ENCODE data around the gene NDEL1.
A peak's percentile ranks its signal among the peaks of the same experiment; 100 is the strongest.

The NDEL1 gene

DNA sequence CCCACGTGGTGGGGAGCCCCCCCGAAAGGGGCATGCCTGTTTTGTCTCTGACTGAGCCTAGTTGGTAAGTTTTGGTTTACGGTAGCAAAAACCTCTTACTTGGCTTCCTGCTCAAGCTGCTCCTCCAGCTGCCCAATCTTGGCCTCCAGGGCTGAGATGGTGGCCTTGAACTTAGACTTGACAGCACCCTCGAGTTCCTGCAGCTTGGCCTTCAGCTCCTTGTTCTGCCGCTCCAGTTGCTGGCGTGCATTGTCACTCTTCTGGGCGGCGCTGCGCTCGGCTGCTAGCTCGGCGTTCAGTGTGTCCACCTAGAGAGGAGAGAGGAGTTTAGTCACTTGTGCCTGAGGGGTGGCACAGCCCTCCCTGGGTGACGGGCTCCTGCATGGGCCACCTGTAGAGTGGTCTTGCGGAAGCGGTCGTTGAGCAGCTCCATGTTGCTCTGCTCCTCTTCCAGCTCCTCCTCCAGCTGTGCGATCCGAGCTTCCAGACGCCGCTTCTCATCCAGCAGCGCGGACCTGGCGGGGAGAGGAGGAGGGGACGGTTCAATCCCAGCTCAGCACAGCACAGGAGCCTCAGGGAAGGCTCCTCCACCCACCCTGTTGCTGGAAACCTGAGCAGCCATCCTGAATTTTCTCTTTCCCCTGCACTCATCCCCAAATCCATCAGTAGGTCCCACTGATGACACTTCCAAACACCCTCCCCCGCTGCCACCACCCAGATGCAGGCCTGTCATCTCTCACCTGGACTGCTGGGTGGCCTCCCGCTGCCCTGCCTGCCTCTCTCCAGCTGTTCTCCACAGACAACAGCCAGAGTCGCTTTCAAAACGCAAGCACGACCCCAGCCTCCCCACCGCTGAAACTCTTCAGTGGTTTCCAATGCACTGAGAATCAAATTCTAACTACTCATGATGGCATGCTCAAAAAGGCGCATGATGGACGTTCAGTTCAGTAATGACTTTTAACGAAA, 44.6 kb downstream of the NDEL1 start:
- DNase-seq, result no peak

DNA sequence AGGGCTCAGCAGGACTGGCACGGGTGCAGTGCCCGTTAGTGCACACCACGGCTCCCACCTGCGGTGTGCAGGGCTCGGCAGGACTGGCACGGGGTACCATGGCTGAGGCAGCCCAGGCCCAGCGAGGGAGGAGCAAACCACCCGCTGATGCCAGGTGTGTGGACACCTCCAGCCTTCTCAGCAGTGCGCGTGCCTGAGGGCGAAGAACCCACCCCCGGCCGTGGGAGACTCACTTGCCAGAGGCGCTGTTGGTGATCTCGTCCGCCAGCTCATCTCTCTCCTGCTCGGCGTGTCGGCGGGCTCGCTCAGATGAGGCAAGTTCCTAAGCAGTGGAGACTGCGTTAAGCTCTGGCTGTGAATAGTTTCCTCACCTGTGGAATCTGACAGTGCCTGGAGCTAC, 45.4 kb downstream of the NDEL1 start:
- DNase-seq, result no peak

DNA sequence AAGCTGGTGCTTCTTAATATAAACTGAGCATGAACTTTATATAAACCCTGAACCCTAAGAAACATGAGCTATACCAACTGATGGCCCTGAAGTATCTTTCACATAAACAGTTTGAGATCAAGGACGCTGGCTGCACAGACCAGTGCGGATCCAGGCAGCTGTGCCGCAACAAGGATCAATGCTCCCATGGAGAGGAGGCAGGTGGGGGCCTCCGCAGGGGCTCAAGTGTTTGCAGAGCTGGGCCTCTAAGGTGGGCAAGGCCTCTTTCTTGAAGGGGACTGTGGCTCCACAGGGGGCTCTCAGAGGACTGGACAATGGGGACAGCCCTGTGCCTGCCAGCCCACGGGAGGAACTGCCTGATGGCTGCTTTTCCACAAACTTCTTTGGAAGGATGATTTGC, 46.0 kb downstream of the NDEL1 start:
- no peak for DNase-seq

DNA sequence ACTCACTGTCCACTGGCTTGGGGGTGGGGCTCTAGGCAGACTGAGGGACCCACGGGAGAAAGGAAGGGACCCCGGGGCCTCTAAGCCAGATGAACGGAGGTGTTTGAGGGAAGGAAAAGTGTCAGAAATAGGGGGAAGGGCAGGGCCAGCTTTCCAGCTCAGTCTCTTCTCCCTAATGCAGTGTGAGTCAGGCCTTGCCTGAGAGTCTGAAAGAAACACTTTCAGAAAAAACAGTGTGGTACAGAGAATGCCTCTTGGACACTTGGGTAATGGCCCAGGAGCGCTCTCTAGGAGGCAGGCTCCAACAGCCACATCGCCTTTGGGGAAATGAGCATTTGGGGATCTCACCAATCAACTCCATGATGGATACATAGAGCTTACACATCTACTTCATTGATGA, 46.9 kb downstream of the NDEL1 start:
- no peak for DNase-seq

DNA sequence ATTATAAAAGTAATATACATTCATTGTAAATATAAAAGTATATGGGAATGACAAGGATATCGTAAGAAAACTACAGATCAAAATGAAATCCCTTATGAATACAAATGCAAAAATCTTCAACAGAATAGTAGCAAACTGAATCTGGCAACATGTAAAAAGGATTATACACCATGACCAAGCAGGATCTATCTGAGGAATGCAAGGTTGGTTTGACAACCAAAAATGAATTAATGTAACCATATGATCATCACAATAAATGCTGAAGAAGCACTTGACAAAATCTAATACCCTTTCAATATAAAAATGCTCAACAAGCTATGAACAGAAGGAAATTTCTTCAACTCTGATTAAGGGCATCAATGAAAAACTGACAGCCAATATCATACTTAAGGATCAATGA, 48.8 kb downstream of the NDEL1 start:
- no peak for DNase-seq

DNA sequence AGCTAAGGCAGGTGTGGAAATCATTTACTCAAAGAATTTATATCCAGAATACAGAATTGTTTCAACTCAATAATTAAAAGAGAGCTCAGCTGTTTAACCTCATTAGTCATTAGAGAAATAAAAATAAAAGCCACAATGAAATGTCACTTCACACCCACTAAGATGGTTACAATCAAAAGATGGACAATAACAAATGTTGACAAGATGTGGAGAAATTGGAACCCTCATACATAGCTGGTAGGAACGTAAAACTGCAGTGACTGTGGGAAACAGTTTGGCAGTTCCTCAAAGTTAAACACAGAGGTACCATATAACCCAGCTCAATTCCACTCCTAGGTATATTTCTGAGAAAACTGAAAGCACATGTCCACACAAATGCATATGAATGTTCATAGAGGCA, 49.8 kb downstream of the NDEL1 start:
- DNase-seq, result no peak

DNA sequence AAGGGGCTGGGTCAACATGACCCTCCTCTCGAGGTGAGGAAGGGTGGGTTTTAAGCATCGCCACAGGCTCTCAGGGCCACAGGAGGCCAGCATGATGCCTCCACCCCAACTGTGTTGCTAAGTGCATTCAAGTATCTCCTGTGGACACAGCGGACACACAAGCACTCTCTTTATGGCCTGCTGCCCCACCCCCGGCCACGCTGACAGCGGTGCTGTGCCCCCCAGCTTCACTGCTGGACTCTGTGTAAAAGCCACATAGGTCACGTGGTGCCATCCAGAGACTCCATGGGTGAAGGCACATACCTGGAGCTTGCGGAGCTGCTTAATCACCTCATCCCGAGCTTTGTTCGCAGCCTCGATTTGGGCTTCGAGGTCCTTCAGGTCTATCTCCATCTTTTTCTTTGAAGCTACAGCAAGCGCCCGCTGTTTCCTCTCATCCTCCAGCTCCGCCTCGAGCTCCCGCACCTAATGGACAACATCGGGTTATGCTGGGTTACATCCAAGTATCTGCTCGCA, 51.5 kb downstream of the NDEL1 start:
- DNase-seq, result no peak

DNA sequence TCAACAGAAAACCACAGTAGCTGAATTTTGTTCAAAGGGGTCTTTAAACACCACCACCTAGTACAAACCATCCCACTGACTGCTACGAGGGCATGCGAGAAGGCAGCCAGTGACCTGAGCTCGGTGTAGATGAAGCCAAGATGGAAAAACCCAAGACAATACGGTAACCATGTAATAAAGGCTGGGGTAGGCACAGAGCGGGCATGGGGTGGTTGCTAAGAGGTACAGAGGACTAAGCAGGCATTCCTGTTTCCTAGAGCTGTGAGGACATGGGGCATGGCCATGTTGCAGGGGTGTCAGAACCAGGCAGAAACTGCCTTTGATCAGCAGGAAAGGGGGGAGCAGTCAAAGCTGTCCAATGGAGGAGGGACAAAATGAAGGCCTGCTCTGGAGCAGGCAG, 52.1 kb downstream of the NDEL1 start:
- DNase-seq, result no peak

DNA sequence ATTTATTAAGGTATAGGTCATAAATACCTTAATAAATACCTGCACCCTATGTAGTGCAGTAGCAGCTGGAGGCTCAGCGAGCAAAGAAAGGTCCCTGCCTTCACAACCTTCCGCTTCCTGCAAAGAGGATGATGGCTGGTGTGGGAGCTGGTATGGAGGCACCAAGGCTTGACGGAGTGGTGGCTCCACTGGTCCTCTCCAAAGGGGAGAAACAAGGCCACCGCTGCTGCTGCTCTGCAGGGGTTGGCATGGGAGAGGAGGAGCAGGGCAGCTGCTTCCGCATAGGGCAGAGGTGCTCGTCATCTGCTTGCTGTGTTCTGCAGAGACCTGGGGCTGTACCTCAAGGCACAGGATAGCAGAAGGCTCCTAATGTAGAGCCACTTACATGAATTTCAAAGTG, 52.8 kb downstream of the NDEL1 start:
- no peak for DNase-seq

DNA sequence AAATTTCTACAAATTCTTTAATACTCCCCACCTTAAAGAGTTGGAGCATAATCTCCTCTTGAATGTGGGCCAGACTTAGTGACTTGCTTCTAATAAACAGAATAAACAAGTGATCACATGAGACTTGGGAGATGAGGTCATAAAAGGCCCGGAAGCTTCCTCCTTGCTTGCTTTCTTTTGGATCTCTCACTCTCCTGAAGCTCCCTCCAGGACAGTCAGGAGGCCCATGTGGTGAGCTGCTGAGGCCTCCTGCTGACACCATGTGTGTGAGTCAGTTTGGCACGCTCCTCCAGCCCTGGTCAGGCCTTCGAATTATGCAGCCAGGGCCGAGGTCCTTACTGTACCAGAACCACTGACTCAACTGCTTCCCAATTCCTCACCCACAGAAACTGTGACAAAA, 53.2 kb downstream of the NDEL1 start:
- DNase-seq, result no peak

DNA sequence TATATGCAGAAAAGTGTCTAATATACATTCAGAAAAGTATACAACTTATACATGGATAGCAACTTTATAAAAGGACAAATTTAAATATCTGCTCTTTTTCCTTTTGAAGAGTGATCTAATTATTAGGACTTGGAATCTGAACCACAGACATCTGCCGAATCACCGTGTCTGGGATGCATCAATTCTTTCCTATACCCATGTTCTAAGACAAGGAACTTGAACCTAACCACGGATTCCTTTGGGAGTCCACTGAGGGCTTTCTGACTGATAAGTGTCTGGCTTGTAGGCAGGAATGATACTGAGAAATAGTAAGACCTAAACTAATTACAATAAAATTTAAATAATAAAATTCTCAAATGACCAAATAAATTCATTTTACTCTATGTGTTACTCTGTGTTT, 54.2 kb downstream of the NDEL1 start:
- no peak for DNase-seq

DNA sequence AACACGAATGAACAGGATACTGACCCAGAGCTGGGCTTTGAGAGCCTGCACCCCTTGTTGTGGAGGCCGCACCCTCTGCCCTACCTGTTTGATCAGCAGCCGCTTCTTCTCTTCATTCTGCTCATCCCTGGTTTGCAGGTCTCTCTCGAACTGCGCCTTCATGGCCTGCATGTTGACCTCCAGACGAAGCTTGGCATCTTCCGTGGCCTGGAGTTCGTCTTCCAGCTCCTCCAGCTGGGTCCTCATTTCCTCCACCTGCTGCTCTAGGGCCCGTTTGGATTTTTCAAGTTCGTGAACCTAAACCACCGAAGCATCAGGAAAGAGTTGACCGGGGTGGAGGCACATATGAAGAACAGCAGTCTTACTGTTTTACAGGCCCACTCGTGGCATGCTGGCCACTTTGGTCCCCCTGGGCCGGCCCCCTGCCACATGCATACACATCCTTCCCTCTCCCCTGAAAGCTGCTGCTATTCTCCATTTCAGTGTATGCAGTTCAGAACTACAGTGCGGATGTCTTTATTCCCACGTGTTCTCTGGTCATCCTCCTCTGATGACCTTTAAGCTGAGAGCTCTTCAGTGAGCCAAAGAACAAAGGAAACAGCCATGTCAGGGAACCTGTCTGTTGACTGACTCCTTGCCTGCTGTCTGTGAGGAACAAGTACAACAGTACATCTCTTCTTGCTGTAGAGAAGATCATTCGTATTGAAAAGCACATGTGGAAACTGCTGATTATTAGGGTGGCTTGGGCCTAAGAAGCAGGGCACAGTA, 54.8 kb downstream of the NDEL1 start:
- no peak for DNase-seq

DNA sequence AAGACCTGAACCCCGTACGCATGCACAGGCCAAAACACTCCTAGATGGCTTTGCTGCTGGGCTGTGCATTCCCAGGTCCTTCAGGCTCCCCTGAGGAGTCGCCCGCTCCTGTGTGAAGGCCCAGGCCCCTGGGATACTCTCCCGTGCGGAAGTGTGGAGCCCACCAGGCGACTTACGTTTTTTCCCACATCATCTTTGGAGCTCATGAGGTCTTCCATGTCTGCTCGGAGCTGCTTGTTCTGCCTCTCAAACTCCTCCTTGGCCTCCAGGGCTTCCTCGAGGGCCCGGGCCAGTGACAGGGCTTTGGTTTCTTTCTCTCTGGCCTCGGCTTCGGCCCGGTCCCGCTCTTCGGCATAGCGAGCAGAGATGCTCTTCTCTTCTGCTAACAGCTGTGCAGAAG, 56.4 kb downstream of the NDEL1 start:
- no peak for DNase-seq

DNA sequence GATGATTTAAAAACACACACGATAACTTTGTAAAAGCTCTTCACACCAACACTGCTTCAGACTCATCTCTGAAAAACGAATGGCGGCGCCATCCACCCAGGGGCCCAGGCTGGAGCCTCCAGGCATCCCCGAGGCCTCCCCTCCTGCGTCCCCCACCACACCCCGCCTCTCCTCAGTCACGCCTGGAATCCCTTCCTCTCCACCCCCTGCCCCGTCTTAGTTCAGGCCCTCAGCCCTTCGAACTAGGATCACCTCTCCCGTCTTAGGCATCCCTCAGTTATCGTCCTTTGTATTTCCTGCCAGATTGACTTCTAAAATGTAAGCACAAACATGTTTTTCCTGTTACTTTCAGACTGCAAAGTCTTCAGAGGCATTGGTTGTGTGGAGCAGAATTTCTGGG, 58.3 kb downstream of the NDEL1 start:
- no peak for DNase-seq

DNA sequence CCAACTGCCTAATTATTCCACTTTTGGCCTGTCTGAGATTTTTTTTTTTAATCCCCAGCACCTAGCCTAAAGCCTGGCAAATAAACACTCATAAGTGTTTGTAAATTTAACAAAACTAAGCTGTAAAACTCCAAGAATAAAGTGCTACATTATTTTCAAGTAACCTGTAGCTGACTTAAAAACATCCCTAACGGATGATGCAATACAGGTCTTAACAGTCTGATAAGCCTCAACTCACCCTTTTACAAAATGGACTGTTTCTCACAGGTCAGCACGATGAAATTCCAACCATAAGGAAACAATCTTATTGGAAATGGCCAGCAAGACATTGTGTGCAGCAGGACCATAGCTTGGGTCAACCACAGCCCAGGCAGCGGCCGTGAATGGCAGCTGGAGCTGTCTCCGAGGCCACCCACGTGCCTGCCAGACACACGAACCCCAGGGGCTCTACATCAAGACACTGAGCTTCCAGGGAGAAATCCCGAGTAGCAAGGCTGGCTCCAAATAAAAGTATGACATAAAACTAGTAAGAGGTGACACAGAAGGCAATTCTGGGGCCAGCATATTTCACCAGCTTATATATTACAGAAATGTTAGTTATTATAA, 58.9 kb downstream of the NDEL1 start:
- DNase-seq, result no peak

DNA sequence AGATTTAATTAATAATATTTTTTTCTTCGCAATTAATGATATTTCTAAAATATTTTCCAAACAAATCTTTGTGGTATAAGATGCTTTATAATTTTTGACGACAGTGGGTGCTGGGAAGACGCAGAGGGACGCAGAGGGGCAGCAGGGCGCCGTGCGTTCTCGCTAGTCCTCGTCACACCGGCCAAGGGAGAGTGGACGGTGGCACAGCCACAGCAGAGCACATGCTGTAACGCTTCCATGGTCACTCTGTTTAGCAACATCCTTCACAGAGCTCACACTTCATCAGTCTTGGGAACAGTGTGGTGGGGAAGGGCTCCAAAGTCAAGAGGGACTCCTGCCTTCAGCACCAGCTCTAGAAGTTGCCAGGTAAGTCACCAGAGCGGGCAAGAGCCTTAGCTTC, 60.4 kb downstream of the NDEL1 start:
- no peak for DNase-seq

DNA sequence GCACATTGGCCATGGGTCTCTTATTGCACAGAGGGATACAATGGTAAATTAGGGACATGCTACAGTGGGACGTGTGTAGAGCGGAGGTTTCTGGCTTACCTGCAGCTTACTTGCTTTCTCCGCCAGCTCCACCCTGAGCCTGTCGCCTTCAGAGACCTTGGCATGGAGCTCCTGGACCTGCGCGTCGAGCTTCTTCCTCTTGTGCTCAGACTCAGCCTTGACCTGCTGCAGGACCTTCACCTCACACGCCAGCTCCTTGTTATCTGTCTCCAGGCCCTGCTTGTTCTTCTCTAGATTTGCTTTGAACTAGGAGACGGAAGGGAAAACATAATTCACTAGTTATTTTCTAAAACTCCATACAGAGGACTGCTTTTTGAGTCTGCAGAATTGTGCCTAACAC, 63.5 kb downstream of the NDEL1 start:
- DNase-seq, result no peak

DNA sequence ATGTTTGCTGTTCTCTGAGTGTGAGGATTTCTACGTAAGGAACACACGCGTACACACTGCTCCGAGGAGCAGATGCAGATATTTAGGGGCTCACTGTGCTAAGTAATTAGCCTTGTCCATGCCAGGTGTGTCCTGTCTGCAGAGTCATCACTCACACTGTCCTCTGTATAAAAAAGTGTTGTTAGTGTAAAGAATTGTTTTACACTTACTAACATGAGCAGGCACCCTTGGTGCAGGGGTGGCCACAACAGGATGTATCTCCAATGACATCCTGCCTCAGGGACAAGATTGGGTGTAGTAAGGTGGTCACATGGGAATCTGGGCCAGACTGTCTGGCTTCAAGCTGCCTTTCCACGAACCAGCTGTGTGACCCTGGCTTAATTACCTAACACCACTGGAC, 63.9 kb downstream of the NDEL1 start:
- no peak for DNase-seq

DNA sequence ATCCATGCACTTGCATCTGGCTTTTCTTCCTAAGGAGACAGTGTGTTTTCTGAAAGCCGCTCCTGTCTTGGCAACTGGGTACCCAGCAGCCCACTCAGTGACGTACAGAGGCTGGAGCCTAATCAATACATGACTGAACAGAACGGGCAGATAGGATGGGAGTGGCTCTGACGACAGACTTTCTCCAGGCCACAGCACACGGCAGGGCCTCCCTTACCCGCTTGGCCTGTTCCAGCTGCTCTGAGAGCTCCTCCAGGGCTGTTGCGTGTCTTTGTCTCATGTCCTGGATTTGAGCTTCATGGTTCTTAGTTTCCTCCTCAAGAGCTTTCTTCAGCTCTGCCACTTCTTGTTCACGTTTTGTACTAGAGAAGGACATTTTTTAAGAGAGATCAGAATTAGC, 64.9 kb downstream of the NDEL1 start:
- DNase-seq, result no peak

DNA sequence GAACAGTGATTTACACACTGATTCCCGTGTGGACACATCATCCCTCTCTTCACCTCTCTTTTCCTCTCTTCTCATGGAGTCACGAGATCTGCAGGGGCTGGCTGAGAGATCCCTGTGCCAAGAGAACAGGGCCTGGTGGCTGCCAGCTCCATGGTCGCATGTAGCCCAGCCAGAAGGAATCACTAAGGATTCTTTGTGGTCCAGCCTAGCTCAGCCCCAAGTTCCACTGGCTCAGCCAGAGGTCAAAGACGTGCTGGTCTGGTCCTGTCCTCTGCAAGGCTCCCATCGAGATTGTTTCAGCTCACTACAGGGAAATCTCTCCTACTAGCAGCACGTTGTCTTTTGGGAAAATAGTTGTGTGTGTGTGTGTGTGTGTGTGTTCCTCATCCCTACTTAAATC, 66.4 kb downstream of the NDEL1 start:
- DNase-seq, result no peak

DNA sequence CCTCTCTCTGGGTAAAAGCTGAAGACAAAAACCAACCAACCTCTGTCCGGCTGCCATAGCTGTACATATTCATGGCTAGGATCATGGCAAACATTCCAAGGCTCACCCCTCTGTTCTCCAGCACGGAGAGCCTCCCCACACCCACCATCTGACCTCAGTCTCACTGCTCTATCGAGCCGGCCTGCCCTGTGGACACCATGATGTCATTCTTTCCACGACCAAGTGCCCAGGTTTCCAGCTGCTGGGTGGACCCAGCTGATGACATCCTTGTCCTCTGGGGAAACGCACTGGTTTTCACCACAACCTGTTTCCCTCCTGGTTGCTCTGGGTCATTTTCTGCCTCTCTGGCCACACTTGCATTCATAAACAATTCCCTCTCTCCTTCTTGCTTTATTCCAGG, 67.7 kb downstream of the NDEL1 start:
- peak; percentile 46 for DNase-seq

DNA sequence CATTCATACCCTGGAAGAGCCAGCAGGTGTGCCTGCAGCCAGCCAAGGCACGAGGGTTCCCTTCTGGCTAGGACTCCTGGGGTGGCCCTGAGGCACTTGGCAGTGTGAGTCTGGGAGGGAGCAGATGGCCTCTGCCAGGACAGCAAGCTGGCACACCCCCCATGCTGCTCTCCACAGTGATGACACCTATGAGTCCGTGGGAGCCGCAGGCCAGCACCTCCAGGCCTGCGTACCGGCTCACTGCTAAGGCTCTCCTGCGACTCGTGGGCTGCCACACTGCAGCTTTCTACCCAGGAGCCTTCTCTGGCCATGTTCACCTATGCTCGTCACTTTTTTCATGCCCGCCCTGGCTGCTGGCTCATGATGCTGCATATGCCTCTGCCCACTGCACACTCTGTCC, 68.1 kb downstream of the NDEL1 start:
- no peak for DNase-seq

DNA sequence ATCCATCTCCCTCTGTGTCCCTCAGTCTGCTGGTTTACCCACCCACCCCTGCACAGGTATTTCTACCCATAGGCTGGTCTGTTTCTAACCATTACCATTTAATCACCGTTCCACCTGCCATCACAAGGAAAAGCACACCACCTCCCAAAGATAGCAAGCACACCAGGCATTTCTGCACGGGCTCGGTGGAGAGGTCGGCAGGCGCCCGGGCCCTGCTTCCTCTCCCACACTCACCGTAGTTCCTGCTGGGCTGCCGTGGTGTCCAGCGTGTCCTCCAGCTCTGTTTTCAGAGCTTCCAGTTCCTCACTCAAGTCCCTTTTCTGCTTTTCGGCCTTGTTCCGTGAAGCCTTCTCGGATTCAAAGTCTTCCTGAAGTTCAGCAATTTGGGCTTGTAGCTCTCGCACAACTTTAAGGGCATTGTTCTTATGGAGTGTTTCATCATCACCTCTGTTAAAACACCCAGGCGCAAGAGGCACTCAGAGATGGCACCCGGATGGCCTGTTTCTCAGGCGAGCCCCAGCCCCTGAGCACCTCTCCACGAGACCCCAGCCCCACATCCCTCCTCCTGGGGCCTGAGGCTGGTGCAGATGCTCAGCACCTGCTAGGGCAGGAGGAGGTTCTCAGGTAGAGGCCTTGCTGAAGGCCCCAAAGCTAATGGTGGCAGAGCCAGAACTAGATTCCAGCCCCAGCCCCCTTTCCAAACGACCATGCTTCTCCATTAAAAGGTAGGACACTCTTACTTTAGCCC, 69.0 kb downstream of the NDEL1 start:
- DNase-seq, result no peak
